HepG2 (cell line): ENCODE results near the gene PHF13. TPM values are rescaled to one million over a fixed set of nuclear protein-coding genes. Genes with fewer than 3 reads are reported as not detected.

Experiments
- ATF4 ChIP-seq, 2 experiments: fragments of 450-650 bp in 1 of 2; sonication (generic) in 1 of 2; formaldehyde crosslinking; IDR thresholded peaks; 2 replicates each; pipeline versions ENCODE4 v1.5.0 to v1.8.0; 2020 to 2022; ENCODE audit warnings: mild to moderate bottlenecking in 1 of 2, missing genetic modification reagents in 1 of 2
- DMAP1 ChIP-seq: IDR thresholded peaks from 2 replicates; pipeline ENCODE4 v1.6.1; 2016
- FOXP4 ChIP-seq: sonication (generic); formaldehyde crosslinking; IDR thresholded peaks from 2 replicates; pipeline ENCODE4 v1.4.0; 2020; ENCODE audit warnings: missing genetic modification reagents
- GATAD2A ChIP-seq: IDR thresholded peaks from 2 replicates; pipeline ENCODE4 v1.6.1; 2016
- HNF4A ChIP-seq: sonication (generic); formaldehyde crosslinking; IDR thresholded peaks from 2 replicates; pipeline ENCODE4 v1.4.0; 2020; ENCODE audit warnings: missing genetic modification reagents
- HNRNPH1 ChIP-seq: fragments of 200-400 bp; formaldehyde crosslinking; optimal IDR thresholded peaks from 2 replicates; pipeline ENCODE3; 2017; ENCODE audit warnings: mild to moderate bottlenecking, low read depth, low read length
- KAT7 ChIP-seq: IDR thresholded peaks from 2 replicates; pipeline ENCODE4 v1.6.1; 2018; ENCODE audit warnings: borderline replicate concordance, missing compliant biosample characterization
- MIER2 ChIP-seq: IDR thresholded peaks from 2 replicates; pipeline ENCODE4 v1.6.1; 2016; ENCODE audit warnings: missing biosample characterization, missing genetic modification reagents
- PHF8 ChIP-seq: sonication (generic); formaldehyde crosslinking; IDR thresholded peaks from 2 replicates; pipeline ENCODE4 v1.5.0; 2020; ENCODE audit warnings: missing genetic modification reagents
- POLR2AphosphoS5 ChIP-seq: IDR thresholded peaks from 2 replicates; pipeline ENCODE4 v1.6.1; 2012; ENCODE audit warnings: low read depth, low read length
- RXRB ChIP-seq: IDR thresholded peaks from 2 replicates; pipeline ENCODE4 v1.6.1; 2016; ENCODE audit warnings: borderline replicate concordance, missing genetic modification reagents, missing compliant biosample characterization
- TGIF2 ChIP-seq: IDR thresholded peaks from 2 replicates; pipeline ENCODE4 v1.6.1; 2016; ENCODE audit warnings: control low read depth, missing compliant biosample characterization
- ZBED4 ChIP-seq: sonication (generic); formaldehyde crosslinking; IDR thresholded peaks from 2 replicates; pipeline ENCODE4 v1.4.0; 2020; ENCODE audit warnings: missing genetic modification reagents, borderline replicate concordance
- ZBTB25 ChIP-seq: IDR thresholded peaks from 2 replicates; pipeline ENCODE4 v1.6.1; 2018; ENCODE audit warnings: missing genetic modification reagents
- ZFP90 ChIP-seq: sonication (generic); formaldehyde crosslinking; IDR thresholded peaks from 2 replicates; pipeline ENCODE4 v1.8.0; 2022; ENCODE audit warnings: missing genetic modification reagents, mild to moderate bottlenecking, inconsistent platforms, borderline replicate concordance
- ZNF280D ChIP-seq: sonication (generic); formaldehyde crosslinking; IDR thresholded peaks from 2 replicates; pipeline ENCODE4 v1.5.1; 2020; ENCODE audit warnings: mild to moderate bottlenecking, missing genetic modification reagents
- ZNF740 ChIP-seq: sonication (generic); formaldehyde crosslinking; IDR thresholded peaks from 2 replicates; pipeline ENCODE4 v1.4.0; 2020; ENCODE audit warnings: missing genetic modification reagents
- ZNF879 ChIP-seq: sonication (generic); formaldehyde crosslinking; IDR thresholded peaks from 2 replicates; pipeline ENCODE4 v1.8.1; 2023; ENCODE audit warnings: missing genetic modification reagents
- polyA plus RNA-seq, 8 experiments: library from polyadenylated mRNA; depleted of rRNA in 3 of 8; stranded (reverse) in 7 of 8; unstranded in 1 of 8; fragments of >200 nt; fragmentation: Illumina TruSeq in 4 of 8; extraction: Trizol in 4 of 8; gene quantifications; 2 replicates each; pipeline versions ENCODE4 v1.2.1 to v1.2.3, GENCODE V29; 2011 to 2016; ENCODE audit warnings: low read depth in 4 of 8, missing spikeins in 1 of 8, mixed read lengths in 1 of 8; ENCODE audit not compliant: insufficient read depth in 1 of 8
- total RNA-seq, 5 experiments: library from RNA; depleted of rRNA; stranded (reverse); fragments of >200 nt; fragmentation: Illumina TruSeq; extraction: Trizol; gene quantifications; 2 replicates each; pipeline ENCODE4 v1.2.3, GENCODE V29; 2016; ENCODE audit warnings: low read depth in 1 of 5

The PHF13 gene
- total and polyA plus RNA-seq, 2 of the 13 experiments (the other 11 are each of a cell fraction or from before 2014, with no cell fraction given) = 4.7 to 7.4 TPM

- TF ChIP-seq FOXP4 (CRISPR knock-in tag) (peak; percentile 46; the same call in 1 of the 2 replicates), DMAP1 (CRISPR knock-in tag) (peak; percentile 87), PHF8 (peak; percentile 55), KAT7 (CRISPR knock-in tag) (0 out of 2 replicates have a peak, but pooled peaks have one; percentile 26), MIER2 (CRISPR knock-in tag) (no peak), ZFP90 (CRISPR knock-in tag) (peak; percentile 39; the same call in 1 of the 2 replicates), GATAD2A (peak; percentile 87), HNRNPH1 (no peak), ZNF280D (CRISPR knock-in tag) (peak; percentile 76; the same call in 1 of the 2 replicates), RXRB (CRISPR knock-in tag) (peak; percentile 77), TGIF2 (CRISPR knock-in tag) (peak; percentile 69; the same call in 1 of the 2 replicates), POLR2AphosphoS5 (peak; percentile 84), HNF4A (CRISPR knock-in tag) (peak; percentile 77), ZNF879 (0 out of 2 replicates have a peak, but pooled peaks have one; percentile 15), ZBTB25 (CRISPR knock-in tag) (peak; percentile 81), ATF4 (CRISPR knock-in tag; IDR thresholded peaks at IDR 0.05) (peak in 1 of 2 experiments; percentile 56; a peak in 2 of 4 replicates), ZBED4 (CRISPR knock-in tag) (peak; percentile 84), ZNF740 (CRISPR knock-in tag) (no peak)
These were observed 9.5 kb upstream of the PHF13 start (continued) for GRCh38 chr1:6603915-6604558.
